ENCODE results near the gene NUP214.
"Not testable (repeated sequence)": the region's sequence is repeated elsewhere in the genome, so short reads cannot be mapped to it uniquely, and the experiment has no call there.

DNA sequence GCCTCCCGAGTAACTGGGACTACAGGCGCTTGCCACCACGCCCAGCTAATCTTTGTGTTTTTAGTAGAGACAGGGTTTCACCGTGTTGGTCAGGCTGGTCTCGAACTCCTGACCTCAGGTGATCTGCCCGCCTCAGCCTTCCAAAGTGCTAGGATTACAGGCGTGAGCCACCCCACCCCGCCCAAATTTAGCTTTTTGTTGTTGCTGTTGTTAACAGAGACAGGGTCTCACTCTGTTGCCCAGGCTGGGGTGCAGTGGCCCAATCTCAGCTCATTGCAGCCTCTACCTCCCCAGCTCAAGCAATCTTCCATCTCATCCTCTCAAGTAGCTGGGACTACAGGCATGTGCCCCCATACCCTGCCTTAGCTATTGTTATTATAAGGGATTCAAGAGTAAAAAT lies 25.5 kb upstream of the NUP214 start:
- not testable (repeated sequence) for TF ChIP-seq CTCF (conservative IDR thresholded peaks at IDR 0.05; ENCODE audit: low read depth, low read length); EZH2 (IDR thresholded peaks at IDR 0.05; ENCODE audit: low read length, unreplicated experiment)
